Measurements from ENCODE around the gene DNAH1.

DNA sequence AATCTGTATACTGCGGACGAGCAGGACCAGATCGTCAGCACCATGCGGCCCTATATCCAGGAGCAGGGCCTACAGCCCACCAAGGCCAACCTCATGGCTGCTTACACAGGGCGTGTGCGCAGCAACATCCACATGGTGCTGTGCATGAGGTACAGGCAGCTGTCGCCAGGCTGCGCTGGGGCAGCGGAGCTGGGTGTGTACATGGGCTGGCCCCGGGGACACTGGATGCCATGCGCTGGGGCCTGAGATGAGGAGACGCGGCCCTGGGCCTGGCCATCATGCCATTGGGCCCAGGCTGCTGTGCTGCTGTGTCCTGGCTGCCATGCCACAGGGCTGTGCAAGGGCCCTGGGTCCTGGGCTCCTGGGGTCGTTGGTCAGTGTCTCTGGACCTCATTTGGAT, 67.3 kb downstream of the DNAH1 start:
- TF ChIP-seq POLR2A (IDR thresholded peaks at IDR 0.05; ENCODE audit: low read length) = no peak
- no peak for TF ChIP-seq GATA1 (IDR thresholded peaks at IDR 0.05; ENCODE audit: low read depth, low read length)
